ENCODE measurements around the gene TRPC4.

DNA sequence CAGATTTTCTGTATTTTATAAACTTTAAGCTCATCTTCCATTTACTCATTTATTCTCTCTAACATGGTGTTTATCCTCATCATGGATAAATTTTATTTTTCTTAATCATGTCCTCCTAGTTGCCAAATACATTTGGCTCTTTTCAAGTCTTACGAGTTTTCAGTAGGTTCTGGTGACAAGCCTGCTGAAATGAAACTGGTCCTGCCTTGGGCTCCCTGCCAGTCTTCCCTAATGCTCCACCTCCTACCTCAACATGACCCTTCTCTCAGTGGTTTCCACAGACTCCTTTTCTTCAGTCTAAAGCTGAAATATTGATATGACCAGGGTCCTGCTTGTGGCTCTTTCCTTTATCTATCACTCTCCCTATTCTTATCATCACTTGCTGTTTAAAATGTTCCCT, 81.2 kb downstream of the TRPC4 start:
- no peak for TF ChIP-seq CTCF (conservative IDR thresholded peaks at IDR 0.05; ENCODE audit: low read length)
- TF ChIP-seq EZH2phosphoT487 (IDR thresholded peaks at IDR 0.05; ENCODE audit: borderline replicate concordance, low read depth, low read length), result no peak

All from OCI-LY7 (cell line).